Neural cell (in vitro differentiated cells): ENCODE data around the gene GABPB1. TPM values are rescaled to one million over a fixed set of nuclear protein-coding genes. Genes with fewer than 3 reads are reported as not detected.
"Not testable (repeated sequence)": the region's sequence is repeated elsewhere in the genome, so short reads cannot be mapped to it uniquely, and the experiment has no call there.

Experiments
- H2AFZ ChIP-seq: fragments of 200-600, 300-800 bp; sonication (generic), shearing (Covaris generic); 2 replicates; pipeline ENCODE4 v1.6.0; 2014; ENCODE audit warnings: low read depth, mild to moderate bottlenecking, antibody characterized with exemption, low read length, moderate library complexity
- H3F3A ChIP-seq: fragments of 200-600 bp; shearing (Covaris generic); 2 replicates; pipeline ENCODE4 v1.6.1; 2016; ENCODE audit warnings: mild to moderate bottlenecking, moderate library complexity, mixed read lengths, antibody characterized with exemption, low read length; ENCODE audit not compliant: insufficient read depth, poor library complexity, severe bottlenecking
- H3K27ac ChIP-seq: fragments of 200-600, 300-800 bp; sonication (generic), shearing (Covaris generic); 2 replicates; pipeline ENCODE4 v1.5.1; 2014; ENCODE audit warnings: mild to moderate bottlenecking, low read length, moderate library complexity
- H3K27me3 ChIP-seq: fragments of 300-800, 200-600 bp; sonication (generic), shearing (Covaris generic); 2 replicates; pipeline ENCODE4 v1.6.0; 2014; ENCODE audit warnings: mild to moderate bottlenecking, low read depth, low read length, moderate library complexity; ENCODE audit not compliant: insufficient read depth
- H3K36me3 ChIP-seq: fragments of 300-800, 200-600 bp; sonication (generic), shearing (Covaris generic); 2 replicates; pipeline ENCODE4 v1.5.1; 2014; ENCODE audit warnings: mild to moderate bottlenecking, antibody characterized with exemption, low read length, moderate library complexity; ENCODE audit not compliant: insufficient read depth
- H3K4me2 ChIP-seq: fragments of 300-800, 200-600 bp; sonication (generic), shearing (Covaris generic); 2 replicates; pipeline ENCODE4 v1.6.0; 2014; ENCODE audit warnings: mild to moderate bottlenecking, low read length
- H3K4me3 ChIP-seq: fragments of 300-800, 200-600 bp; sonication (generic), shearing (Covaris generic); 2 replicates; pipeline ENCODE4 v1.5.1; 2014; ENCODE audit warnings: mild to moderate bottlenecking, low read length, moderate library complexity
- H3K79me2 ChIP-seq: fragments of 200-600 bp; shearing (Covaris generic); replicated peaks from 2 replicates; pipeline ENCODE4 v1.6.0; 2014; ENCODE audit warnings: mild to moderate bottlenecking, low read length, moderate library complexity; ENCODE audit not compliant: insufficient read depth
- H3K9ac ChIP-seq: fragments of 300-800, 200-600 bp; sonication (generic), shearing (Covaris generic); 2 replicates; pipeline ENCODE4 v1.6.1; 2016; ENCODE audit warnings: mild to moderate bottlenecking, low read length, mixed read lengths
- H3K9me2 ChIP-seq: fragments of 200-600 bp; shearing (Covaris generic); 2 replicates; pipeline ENCODE4 v1.6.1; 2016; ENCODE audit warnings: mild to moderate bottlenecking, low read length, mixed read lengths; ENCODE audit not compliant: insufficient read depth
- H3K9me3 ChIP-seq: fragments of 200-600, 300-800 bp; sonication (generic), shearing (Covaris generic); 2 replicates; pipeline ENCODE4 v1.6.1; 2016; ENCODE audit warnings: mild to moderate bottlenecking, mixed run types, low read length, moderate library complexity, mixed read lengths
- H4K20me1 ChIP-seq: fragments of 200-600 bp; shearing (Covaris generic); 2 replicates; pipeline ENCODE4 v1.6.1; 2016; ENCODE audit warnings: mild to moderate bottlenecking, mixed run types; ENCODE audit not compliant: insufficient read depth
- CTCF ChIP-seq: fragments of 450-650 bp; IDR thresholded peaks from 2 replicates; pipeline ENCODE4 v1.5.1; 2014; ENCODE audit warnings: antibody characterized with exemption, mild to moderate bottlenecking, moderate library complexity; ENCODE audit not compliant: poor library complexity, severe bottlenecking
- EP300 ChIP-seq: fragments of 450-650 bp; conservative IDR thresholded peaks from 2 replicates; pipeline ENCODE4 v1.6.1; 2014; ENCODE audit warnings: antibody characterized with exemption, mild to moderate bottlenecking, moderate library complexity; ENCODE audit not compliant: poor library complexity, severe bottlenecking
- EZH2 ChIP-seq: fragments of 200-600, 300-800 bp; shearing (Covaris generic), sonication (generic); IDR thresholded peaks from 2 replicates; pipeline ENCODE4 v1.6.1; 2014; ENCODE audit warnings: antibody characterized with exemption, low read length, borderline replicate concordance, mild to moderate bottlenecking; ENCODE audit not compliant: insufficient read depth, poor library complexity, severe bottlenecking
- MXI1 ChIP-seq: fragments of 450-650 bp; conservative IDR thresholded peaks from 2 replicates; pipeline ENCODE4 v1.6.1; 2014; ENCODE audit warnings: antibody characterized with exemption, mild to moderate bottlenecking; ENCODE audit not compliant: poor library complexity, severe bottlenecking
- POLR2AphosphoS5 ChIP-seq: IDR thresholded peaks from 2 replicates; pipeline ENCODE4 v1.6.1; 2012
- RAD21 ChIP-seq: fragments of 450-650 bp; conservative IDR thresholded peaks from 2 replicates; pipeline ENCODE4 v1.6.1; 2014; ENCODE audit warnings: antibody characterized with exemption, mild to moderate bottlenecking, moderate library complexity
- SMC3 ChIP-seq: fragments of 450-650 bp; conservative IDR thresholded peaks from 2 replicates; pipeline ENCODE4 v1.6.1; 2014; ENCODE audit warnings: antibody characterized with exemption, mild to moderate bottlenecking, moderate library complexity; ENCODE audit not compliant: poor library complexity
- TAF1 ChIP-seq: IDR thresholded peaks from 2 replicates; pipeline ENCODE4 v1.6.1; 2012; ENCODE audit warnings: low read depth
- polyA plus RNA-seq: library from polyadenylated mRNA; depleted of rRNA; stranded (reverse); fragments of >200 nt; gene quantifications from 2 replicates; pipeline ENCODE4 v1.2.3, GENCODE V29; 2014
- TF ChIP-seq, protein P1 (sequence below): IDR thresholded peaks from 2 replicates; pipeline ENCODE4 v1.6.1; 2012; ENCODE audit warnings: borderline replicate concordance

The GABPB1 gene
- polyA plus RNA-seq, 1 donor from 2014 or later: 34.1 TPM

DNA sequence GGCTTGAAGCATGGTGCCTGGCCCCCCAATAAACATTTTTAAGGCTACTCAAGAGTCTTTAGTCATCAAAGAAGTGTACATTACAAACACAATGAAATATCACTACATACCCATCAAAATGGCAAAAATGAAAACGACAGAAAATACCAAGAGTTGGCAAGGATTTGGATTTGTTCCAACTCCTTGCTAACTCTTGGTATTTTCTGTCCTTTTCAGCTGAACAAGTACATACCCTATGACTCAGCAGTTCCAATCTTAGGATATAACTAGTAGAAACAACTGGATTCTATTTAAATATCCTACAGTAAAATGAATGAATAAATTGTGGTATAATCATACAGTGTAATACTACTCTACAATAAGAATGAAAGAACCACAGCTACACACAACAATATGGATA lies 25.1 kb upstream of the GABPB1 start:
- Histone ChIP-seq H3K27me3 (no peaks in the 10 kb centered on the region), H3K9me3 (no peaks in the 10 kb centered on the region), H4K20me1 (no peaks in the 10 kb centered on the region), H3K79me2 (no peaks in the 10 kb centered on the region), H3K9me2 (no peaks in the 10 kb centered on the region), H3K9ac (no peak overlapping the region), H3K36me3 (no peaks in the 10 kb centered on the region), H3K4me2 (no peak overlapping the region), H2AFZ (no peak overlapping the region), H3K4me3 (no peak overlapping the region), H3K27ac (no peak overlapping the region), H3F3A (no peaks in the 10 kb centered on the region)
- TF ChIP-seq, protein P1, sequence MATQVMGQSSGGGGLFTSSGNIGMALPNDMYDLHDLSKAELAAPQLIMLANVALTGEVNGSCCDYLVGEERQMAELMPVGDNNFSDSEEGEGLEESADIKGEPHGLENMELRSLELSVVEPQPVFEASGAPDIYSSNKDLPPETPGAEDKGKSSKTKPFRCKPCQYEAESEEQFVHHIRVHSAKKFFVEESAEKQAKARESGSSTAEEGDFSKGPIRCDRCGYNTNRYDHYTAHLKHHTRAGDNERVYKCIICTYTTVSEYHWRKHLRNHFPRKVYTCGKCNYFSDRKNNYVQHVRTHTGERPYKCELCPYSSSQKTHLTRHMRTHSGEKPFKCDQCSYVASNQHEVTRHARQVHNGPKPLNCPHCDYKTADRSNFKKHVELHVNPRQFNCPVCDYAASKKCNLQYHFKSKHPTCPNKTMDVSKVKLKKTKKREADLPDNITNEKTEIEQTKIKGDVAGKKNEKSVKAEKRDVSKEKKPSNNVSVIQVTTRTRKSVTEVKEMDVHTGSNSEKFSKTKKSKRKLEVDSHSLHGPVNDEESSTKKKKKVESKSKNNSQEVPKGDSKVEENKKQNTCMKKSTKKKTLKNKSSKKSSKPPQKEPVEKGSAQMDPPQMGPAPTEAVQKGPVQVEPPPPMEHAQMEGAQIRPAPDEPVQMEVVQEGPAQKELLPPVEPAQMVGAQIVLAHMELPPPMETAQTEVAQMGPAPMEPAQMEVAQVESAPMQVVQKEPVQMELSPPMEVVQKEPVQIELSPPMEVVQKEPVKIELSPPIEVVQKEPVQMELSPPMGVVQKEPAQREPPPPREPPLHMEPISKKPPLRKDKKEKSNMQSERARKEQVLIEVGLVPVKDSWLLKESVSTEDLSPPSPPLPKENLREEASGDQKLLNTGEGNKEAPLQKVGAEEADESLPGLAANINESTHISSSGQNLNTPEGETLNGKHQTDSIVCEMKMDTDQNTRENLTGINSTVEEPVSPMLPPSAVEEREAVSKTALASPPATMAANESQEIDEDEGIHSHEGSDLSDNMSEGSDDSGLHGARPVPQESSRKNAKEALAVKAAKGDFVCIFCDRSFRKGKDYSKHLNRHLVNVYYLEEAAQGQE: no peak
- no peak for TF ChIP-seq MXI1
- no peak for TF ChIP-seq TAF1

GRCh38 chr15:50379413-50379812 lies 24.4 kb upstream of the GABPB1 start:
- not testable (repeated sequence) for H3K79me2 ChIP-seq, H2AFZ ChIP-seq, H3K27me3 ChIP-seq, H3K9ac ChIP-seq, H3K4me2 ChIP-seq, H3K9me3 ChIP-seq, H4K20me1 ChIP-seq, H3K4me3 ChIP-seq, H3K36me3 ChIP-seq, H3K9me2 ChIP-seq, H3K27ac ChIP-seq, H3F3A ChIP-seq

- Histone ChIP-seq H3K9me3 (no peaks in the 10 kb centered on the region), H3K79me2 (no peaks in the 10 kb centered on the region), H3F3A (no peaks in the 10 kb centered on the region), H3K9ac (no peak overlapping the region), H4K20me1 (no peaks in the 10 kb centered on the region), H2AFZ (no peak overlapping the region), H3K4me2 (no peak overlapping the region), H3K4me3 (no peak overlapping the region), H3K36me3 (no peaks in the 10 kb centered on the region), H3K27me3 (no peaks in the 10 kb centered on the region), H3K9me2 (no peaks in the 10 kb centered on the region), H3K27ac (no peak overlapping the region)
- no peak for TF ChIP-seq EP300
- no peak for TF ChIP-seq POLR2AphosphoS5
- no peak for TF ChIP-seq CTCF
- TF ChIP-seq RAD21: no peak
- no peak for TF ChIP-seq MXI1
- TF ChIP-seq, protein P1: no peak
- no peak for TF ChIP-seq TAF1
- TF ChIP-seq EZH2: no peak
- no peak for TF ChIP-seq SMC3
Observed at GRCh38 chr15:50378776-50379175, 23.8 kb upstream of the GABPB1 start.
